ENCODE data around the gene SNAP91. TPM values are rescaled to one million over a fixed set of nuclear protein-coding genes. Genes with fewer than 3 reads are reported as not detected.

SNAP91 gene
- total and polyA plus RNA-seq, 2 of the 8 experiments (the other 6 are each of a cell fraction or from before 2014, with no cell fraction given) = 1.3 to 1.5 TPM

DNA sequence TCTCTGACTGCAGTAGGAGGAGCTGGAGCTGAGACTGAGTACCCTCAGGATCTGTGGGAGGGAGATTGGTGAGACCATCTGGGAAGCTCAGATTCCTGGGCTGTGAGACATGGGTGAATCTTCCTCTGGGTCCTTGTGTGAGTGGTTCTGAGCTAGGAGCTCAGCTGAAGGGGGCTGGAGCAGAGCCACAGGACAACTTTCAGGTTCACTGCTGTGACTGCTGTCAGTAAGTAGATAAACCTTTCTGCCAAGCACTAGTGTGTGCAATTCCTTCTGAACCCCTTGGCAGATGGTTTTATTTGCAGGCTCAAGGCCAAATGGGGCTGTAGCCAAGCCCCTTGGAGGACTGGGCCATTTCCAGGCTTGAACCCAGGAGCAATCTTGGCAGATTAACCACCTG is 49.6 kb upstream of the SNAP91 start:
- H2BK15ac ChIP-seq (ENCODE audit: low read length) = no peak overlapping the region
- no peak overlapping the region for H4K91ac ChIP-seq (replicated peaks; ENCODE audit: insufficient read length, low read length)
- H3K79me1 ChIP-seq (ENCODE audit: low read depth, low read length) = no peaks in the 10 kb centered on the region
- no peaks in the 10 kb centered on the region for H3K79me2 ChIP-seq (ENCODE audit: control insufficient read depth in 1 of 2, insufficient read depth in 2 of 2, low read length in 2 of 2)
- no peak overlapping the region for H3K27ac ChIP-seq (ENCODE audit: low read depth, low read length)
- H3K23me2 ChIP-seq (ENCODE audit: low read depth, low read length) = no peaks in the 10 kb centered on the region
- FAIRE-seq (no peak), DNase-seq (ENCODE audit: low read depth in 1 of 2, low spot score in 2 of 2) (no peak)
- H3K9ac ChIP-seq (replicated peaks in 1 of 4; ENCODE audit: extremely low read depth in 1 of 4, low read depth in 3 of 4, low read length in 3 of 4) = no peak overlapping the region
- no peak overlapping the region for H2BK5ac ChIP-seq (ENCODE audit: low read depth, low read length)
- no peak overlapping the region for H4K8ac ChIP-seq (ENCODE audit: extremely low read depth, insufficient read depth, low read length)
- H3K23ac ChIP-seq (ENCODE audit: insufficient read length) = no peak overlapping the region
- 0 out of 4 replicates have a peak, but pooled peaks cover 0 to 3% of the 10 kb centered on the region in 2 experiments for H3K9me3 ChIP-seq (ENCODE audit: insufficient read depth in 2 of 2, low read depth in 1 of 2, low read length in 1 of 2)
- H3K4ac ChIP-seq (replicated peaks; ENCODE audit: insufficient read length, low read depth, low read length) = no peak overlapping the region
- no peak overlapping the region for H2BK12ac ChIP-seq (ENCODE audit: low read depth, low read length)
- ChIA-PET POLR2A (ENCODE audit: partially characterized antibody) (no interaction called here), CTCF (ENCODE audit: partially characterized antibody) (interaction anchor here (1.1 to 1.6 kb wide), 4 partner anchors 18 to 143 kb away, joined by 3 to 4 read pairs (median 4); no protein-coding TSS in a partner anchor)
- H3K14ac ChIP-seq (ENCODE audit: insufficient read length) = no peak overlapping the region
- no peaks in the 10 kb centered on the region for H4K20me1 ChIP-seq (replicated peaks in 1 of 2; ENCODE audit: control insufficient read depth in 1 of 2, insufficient read depth in 2 of 2, low read length in 2 of 2)
- H3K4me1 ChIP-seq (replicated peaks in 1 of 4; ENCODE audit: control insufficient read depth in 3 of 4, insufficient read depth in 4 of 4, low read length in 3 of 4) = no peaks in the 10 kb centered on the region
- no peaks in the 10 kb centered on the region for H3K27me3 ChIP-seq (replicated peaks in 1 of 4; ENCODE audit: control insufficient read depth in 3 of 4, extremely low read depth in 1 of 4, insufficient read depth in 3 of 4, low read length in 3 of 4)
- H2BK120ac ChIP-seq (replicated peaks; ENCODE audit: low read depth, low read length) = no peak overlapping the region
- H2AFZ ChIP-seq (ENCODE audit: low read length) = no peak overlapping the region
- H3K4me2 ChIP-seq (ENCODE audit: insufficient read depth in 1 of 2, low read depth in 2 of 2, low read length in 2 of 2) = no peak overlapping the region
- no peak overlapping the region for H2BK20ac ChIP-seq (ENCODE audit: low read length)
- no peak overlapping the region for H4K5ac ChIP-seq (ENCODE audit: insufficient read length, low read depth, low read length)
- H3K36me3 ChIP-seq (ENCODE audit: control insufficient read depth in 2 of 4, insufficient read depth in 4 of 4, low read length in 3 of 4) = no peaks in the 10 kb centered on the region
- no peak overlapping the region for H3K56ac ChIP-seq (replicated peaks; ENCODE audit: insufficient read length, low read depth, low read length)
- H3K18ac ChIP-seq (ENCODE audit: extremely low read depth, low read length) = no peak overlapping the region
- no peak overlapping the region for H2AK5ac ChIP-seq (ENCODE audit: low read depth, low read length)
- no peak overlapping the region for H3K4me3 ChIP-seq (ENCODE audit: extremely low read depth in 1 of 4, insufficient read depth in 2 of 4, low read depth in 3 of 4, low read length in 4 of 4)
- no peak for TF ChIP-seq KDM5A (IDR thresholded peaks at IDR 0.05; ENCODE audit: low read length)
